GM12891 (cell line): ENCODE data around the gene DOCK6.
A peak's percentile ranks its signal among the peaks of the same experiment; 100 is the strongest.

Experiments
- DNase-seq: peaks from one replicate; pipeline ENCODE4 v3.0.0; 2011; ENCODE audit warnings: low spot score; ENCODE audit not compliant: insufficient read length
- FAIRE-seq: peaks from 2 replicates; lab custom pipeline; 2011; peaks lifted over from hg19 to GRCh38; lab: Jason Lieb, UNC
- PAX5 ChIP-seq: IDR thresholded peaks from 2 replicates; pipeline ENCODE4 v1.6.1; 2011; ENCODE audit warnings: low read length, moderate library complexity, mild to moderate bottlenecking; ENCODE audit not compliant: insufficient read depth, severe bottlenecking
- POLR2A ChIP-seq: IDR thresholded peaks from 2 replicates; pipeline ENCODE4 v1.6.1; 2011; ENCODE audit warnings: low read depth, low read length, control low read depth
- POLR2AphosphoS5 ChIP-seq: IDR thresholded peaks from 2 replicates; pipeline ENCODE4 v1.6.1; 2011; ENCODE audit warnings: low read depth, low read length, control low read depth
- POU2F2 ChIP-seq: IDR thresholded peaks from 2 replicates; pipeline ENCODE4 v1.6.1; 2011; ENCODE audit warnings: low read depth, mild to moderate bottlenecking, control low read depth, low read length, moderate library complexity
- SPI1 ChIP-seq: IDR thresholded peaks from 2 replicates; pipeline ENCODE4 v1.6.1; 2011; ENCODE audit warnings: low read depth, low read length, control low read depth
- TAF1 ChIP-seq: IDR thresholded peaks from 2 replicates; pipeline ENCODE4 v1.6.1; 2011; ENCODE audit warnings: low read depth, low read length, control low read depth

Gene DOCK6

DNA sequence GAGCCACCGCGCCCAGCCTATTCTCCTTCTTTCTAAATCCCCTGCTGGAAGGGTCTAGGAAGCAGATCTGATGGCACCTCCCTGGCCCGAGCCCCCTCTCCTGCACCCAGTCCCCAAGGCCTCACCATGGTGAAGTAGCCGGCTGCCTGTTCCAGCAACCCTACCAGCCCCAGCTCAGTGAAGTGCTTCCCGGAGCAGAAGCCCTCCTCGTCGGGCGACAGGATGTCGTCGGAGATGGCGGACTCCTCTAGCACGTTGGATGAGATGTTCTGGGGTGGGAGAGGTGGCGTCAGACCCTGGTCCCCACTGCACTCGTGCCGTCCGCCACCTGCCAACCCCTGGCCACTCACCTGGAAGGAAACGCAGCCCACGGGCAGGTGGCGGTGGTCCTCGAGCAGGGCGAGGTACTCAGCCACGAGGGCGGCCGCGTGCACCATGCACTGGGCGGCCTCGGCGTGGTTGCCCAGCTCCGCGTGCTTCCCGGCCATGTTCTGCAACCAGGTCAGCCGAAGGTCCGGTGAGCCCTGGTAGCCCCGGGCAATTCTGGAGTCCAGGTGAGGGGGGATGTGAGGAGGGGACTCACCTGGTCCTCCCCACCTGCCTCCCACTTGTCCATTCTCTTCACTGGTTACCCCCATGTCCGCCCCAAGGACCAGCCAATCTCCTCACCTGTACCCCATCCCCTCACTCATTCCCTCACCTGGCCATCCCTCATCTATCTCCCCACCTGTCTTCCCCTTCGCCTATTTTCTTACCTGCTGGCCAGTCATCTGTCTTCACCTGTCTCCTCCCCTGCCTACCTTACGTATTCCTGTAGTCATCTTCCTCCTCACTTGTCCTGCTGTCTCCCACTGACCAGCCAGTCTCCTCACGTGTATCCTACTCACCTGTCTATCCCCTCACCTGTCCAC lies 53.5 kb downstream of the DOCK6 start:
- FAIRE-seq = no peak
- no peak for DNase-seq
- TF ChIP-seq POLR2A = no peak
- TF ChIP-seq POU2F2 = no peak
- TF ChIP-seq POLR2AphosphoS5 = no peak
- no peak for TF ChIP-seq TAF1
- TF ChIP-seq SPI1 = no peak
- TF ChIP-seq PAX5 = no peak

- TF ChIP-seq PAX5 (no peak), TAF1 (0 out of 2 replicates have a peak, but pooled peaks have one; percentile 31), SPI1 (peak; percentile 100), POLR2AphosphoS5 (no peak), POLR2A (no peak), POU2F2 (no peak)
- FAIRE-seq (peak; percentile 83), DNase-seq (peak; percentile 76)
Observed at GRCh38 chr19:11205939-11206570, 56.3 kb downstream of the DOCK6 start.

DNA sequence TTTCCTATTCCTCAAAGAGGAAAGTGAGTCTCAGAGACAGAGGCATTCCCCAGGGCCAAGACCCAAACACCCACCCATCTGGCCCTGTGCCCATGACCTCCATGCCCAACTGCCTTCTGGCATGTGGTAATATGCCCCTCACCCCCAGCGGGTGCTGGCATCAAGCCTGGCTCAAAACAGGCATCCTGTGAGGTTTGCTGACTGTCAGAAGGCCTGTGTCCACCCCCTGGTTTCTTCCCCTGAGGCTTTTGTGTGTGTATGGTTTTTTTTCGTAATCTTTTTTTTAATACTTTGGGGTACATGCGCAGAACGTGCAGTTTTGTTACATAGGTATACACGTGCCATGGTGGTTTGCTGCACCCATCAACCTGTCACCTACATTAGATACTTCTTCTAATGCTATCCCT lies 57.4 kb downstream of the DOCK6 start:
- FAIRE-seq (no peak), DNase-seq (no peak)
- TF ChIP-seq POLR2AphosphoS5 (no peak), PAX5 (no peak), POU2F2 (no peak), TAF1 (no peak), POLR2A (no peak), SPI1 (no peak)

DNA sequence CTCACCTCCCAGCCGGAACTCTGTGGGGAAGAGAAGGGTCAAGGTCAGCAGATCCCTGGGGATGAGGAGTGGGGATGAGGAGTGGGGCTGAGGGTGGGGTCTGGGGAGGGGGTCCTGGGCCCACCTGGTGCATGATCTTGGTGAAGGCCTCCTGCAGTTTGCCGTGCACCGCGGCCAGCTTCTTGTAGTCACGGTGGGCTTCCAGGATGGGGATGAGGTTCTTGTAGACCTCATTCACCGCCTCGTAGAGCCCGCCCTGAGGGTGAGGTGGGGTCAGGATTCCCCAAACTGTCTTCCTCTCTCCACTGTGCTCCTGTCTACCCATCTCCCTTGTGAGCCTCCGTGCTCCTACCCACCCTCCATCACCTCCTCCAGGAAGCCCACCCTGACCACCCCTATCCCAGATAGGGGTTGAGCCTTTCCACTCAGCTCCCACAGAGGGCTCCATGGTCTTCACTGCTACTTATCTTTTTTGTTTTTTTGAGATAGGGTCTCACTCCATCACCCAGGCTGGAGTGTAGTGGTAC lies 58.2 kb downstream of the DOCK6 start:
- no peak for DNase-seq
- no peak for FAIRE-seq
- TF ChIP-seq PAX5 = no peak
- TF ChIP-seq SPI1 = no peak
- TF ChIP-seq POLR2AphosphoS5 = no peak
- no peak for TF ChIP-seq POLR2A
- TF ChIP-seq POU2F2 = no peak
- TF ChIP-seq TAF1 = no peak

GRCh38 chr19:11203194-11204075 lies 58.9 kb downstream of the DOCK6 start:
- no peak for TF ChIP-seq POLR2A
- no peak for TF ChIP-seq SPI1
- TF ChIP-seq TAF1 = no peak
- no peak for TF ChIP-seq POLR2AphosphoS5
- no peak for TF ChIP-seq PAX5
- TF ChIP-seq POU2F2 = no peak
- no peak for DNase-seq
- FAIRE-seq = peak; percentile 85

GRCh38 chr19:11202488-11203193 lies 59.7 kb downstream of the DOCK6 start:
- TF ChIP-seq POLR2AphosphoS5 = no peak
- no peak for TF ChIP-seq PAX5
- no peak for TF ChIP-seq TAF1
- TF ChIP-seq SPI1 = no peak
- no peak for TF ChIP-seq POU2F2
- no peak for TF ChIP-seq POLR2A
- FAIRE-seq = no peak
- no peak for DNase-seq

DNA sequence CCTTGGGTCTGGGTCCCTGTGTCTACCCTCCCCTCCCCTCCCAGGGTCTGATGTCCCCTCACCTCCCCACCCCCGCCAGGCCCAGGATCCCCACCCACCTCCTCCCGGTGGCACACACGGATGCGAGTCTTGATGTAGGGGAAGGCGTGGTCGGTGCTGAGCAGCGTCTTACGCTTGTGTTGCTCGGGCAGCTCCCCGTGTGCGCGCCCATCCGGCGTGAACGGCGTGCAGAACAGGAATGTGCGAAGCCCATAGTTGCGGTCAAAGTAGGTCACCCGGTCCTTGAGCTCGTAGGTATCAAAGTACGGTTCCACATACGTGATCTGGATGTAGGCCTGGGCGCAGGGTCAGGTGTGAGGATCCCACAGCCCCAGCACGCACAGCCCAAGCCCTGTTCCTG lies 60.5 kb downstream of the DOCK6 start:
- DNase-seq (no peak), FAIRE-seq (no peak)
- TF ChIP-seq PAX5 (no peak), POLR2AphosphoS5 (no peak), POLR2A (no peak), POU2F2 (no peak), TAF1 (no peak), SPI1 (no peak)

DNA sequence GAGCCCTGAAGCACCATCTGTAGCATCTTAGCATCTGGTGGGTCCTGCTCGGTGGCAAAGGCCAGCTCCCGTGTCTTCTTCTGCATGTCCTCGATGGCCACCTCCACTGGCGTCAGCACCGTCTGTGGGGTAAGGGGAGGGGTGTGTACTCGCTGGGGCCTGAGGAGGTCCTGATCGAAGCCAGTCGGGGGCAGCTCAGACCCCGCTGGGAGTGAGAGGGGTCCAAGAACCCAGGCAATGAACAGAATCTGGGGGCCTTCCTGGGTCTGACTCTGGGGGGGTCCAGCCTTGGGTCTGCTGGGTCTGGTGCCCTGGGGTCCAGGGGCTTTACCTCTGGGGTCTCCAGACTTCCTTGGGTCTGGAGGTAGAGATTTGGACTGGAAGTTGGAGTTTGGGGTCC lies 61.4 kb downstream of the DOCK6 start:
- no peak for TF ChIP-seq POLR2AphosphoS5
- TF ChIP-seq TAF1 = no peak
- no peak for TF ChIP-seq SPI1
- TF ChIP-seq POU2F2 = no peak
- TF ChIP-seq POLR2A = no peak
- TF ChIP-seq PAX5 = no peak
- DNase-seq (no peak), FAIRE-seq (no peak)
